Vagina (tissue), 2 donors: ENCODE results near the gene XPO5.

Experiments used
- POLR2A ChIP-seq, 2 donors: fragments of 450-650 bp; IDR thresholded peaks; one replicate each; pipeline ENCODE4 v1.6.1; 2017; ENCODE audit warnings: antibody characterized with exemption in 2 of 2, mild to moderate bottlenecking in 2 of 2, moderate library complexity in 2 of 2
- POLR2AphosphoS5 ChIP-seq, 2 donors: sonication (generic); formaldehyde crosslinking; IDR thresholded peaks; one replicate each; pipeline ENCODE4 v1.9.0; 2017; ENCODE audit warnings: antibody characterized with exemption in 2 of 2, mild to moderate bottlenecking in 2 of 2, low read depth in 1 of 2; ENCODE audit not compliant: insufficient read depth in 1 of 2
- TF ChIP-seq, protein P1 (sequence below), 3 experiments: fragments of 450-650 bp in 2 of 3; fragments of 200-600 bp in 1 of 3; sonication (generic) in 1 of 3; IDR thresholded peaks; one replicate each; pipeline ENCODE4 v1.5.1; 2017 to 2019; ENCODE audit warnings: antibody characterized with exemption in 3 of 3, mild to moderate bottlenecking in 2 of 3, moderate library complexity in 2 of 3

DNA sequence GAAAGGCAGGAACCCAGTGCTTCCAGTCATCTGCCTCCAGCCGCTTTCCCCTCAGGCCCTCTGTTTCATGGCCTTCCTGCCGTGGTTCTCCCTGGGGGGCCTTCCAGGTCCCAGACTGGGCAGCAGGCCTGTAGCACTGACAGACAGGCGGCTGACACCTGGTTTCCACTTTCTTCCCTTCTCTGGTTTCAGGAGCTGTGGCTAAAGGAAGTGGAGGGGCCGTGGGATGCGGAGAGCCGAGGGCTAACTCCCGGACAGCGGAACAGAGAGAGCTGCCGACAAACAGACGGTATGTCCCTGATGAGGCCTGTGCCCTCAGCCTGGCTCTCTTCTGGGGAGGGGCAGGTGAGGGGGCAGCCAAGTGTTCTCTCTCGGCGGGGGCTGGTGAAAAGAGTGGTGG is 78.1 kb downstream of the XPO5 start:
- TF ChIP-seq, protein P1, sequence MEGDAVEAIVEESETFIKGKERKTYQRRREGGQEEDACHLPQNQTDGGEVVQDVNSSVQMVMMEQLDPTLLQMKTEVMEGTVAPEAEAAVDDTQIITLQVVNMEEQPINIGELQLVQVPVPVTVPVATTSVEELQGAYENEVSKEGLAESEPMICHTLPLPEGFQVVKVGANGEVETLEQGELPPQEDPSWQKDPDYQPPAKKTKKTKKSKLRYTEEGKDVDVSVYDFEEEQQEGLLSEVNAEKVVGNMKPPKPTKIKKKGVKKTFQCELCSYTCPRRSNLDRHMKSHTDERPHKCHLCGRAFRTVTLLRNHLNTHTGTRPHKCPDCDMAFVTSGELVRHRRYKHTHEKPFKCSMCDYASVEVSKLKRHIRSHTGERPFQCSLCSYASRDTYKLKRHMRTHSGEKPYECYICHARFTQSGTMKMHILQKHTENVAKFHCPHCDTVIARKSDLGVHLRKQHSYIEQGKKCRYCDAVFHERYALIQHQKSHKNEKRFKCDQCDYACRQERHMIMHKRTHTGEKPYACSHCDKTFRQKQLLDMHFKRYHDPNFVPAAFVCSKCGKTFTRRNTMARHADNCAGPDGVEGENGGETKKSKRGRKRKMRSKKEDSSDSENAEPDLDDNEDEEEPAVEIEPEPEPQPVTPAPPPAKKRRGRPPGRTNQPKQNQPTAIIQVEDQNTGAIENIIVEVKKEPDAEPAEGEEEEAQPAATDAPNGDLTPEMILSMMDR (IDR thresholded peaks at IDR 0.05): no peak
- no peak for TF ChIP-seq POLR2A (IDR thresholded peaks at IDR 0.05)
- no peak for TF ChIP-seq POLR2AphosphoS5 (IDR thresholded peaks at IDR 0.05; ENCODE audit: insufficient read depth in 1 of 2, low read depth in 1 of 2)
